HK-2 (cell line): ENCODE results near the gene NEUROD6.

Source experiments
- DNase-seq: peaks from one replicate; pipeline ENCODE4 v3.0.0-alpha.2; 2018; ENCODE audit not compliant: unreplicated experiment

Gene NEUROD6

DNA sequence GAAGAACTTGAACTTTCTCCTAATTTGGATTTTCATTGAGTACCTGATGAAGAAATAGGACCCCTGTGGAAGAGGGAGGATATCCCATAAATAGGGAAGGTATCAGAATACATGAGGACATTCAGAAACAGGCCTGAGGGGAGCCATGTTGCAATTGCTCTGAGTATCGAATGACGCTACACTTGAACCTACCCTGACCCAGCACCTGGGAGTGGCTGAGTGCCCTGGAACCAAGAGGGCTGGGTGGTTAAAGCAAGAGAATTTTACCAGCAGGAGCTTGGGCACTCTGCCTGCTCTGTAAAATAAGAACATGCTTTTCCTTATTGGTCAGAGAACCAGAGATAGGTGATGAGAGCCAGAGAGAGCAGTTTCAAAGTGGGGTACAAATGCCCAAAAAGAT lies 7.2 kb downstream of the NEUROD6 start:
- no peak for DNase-seq

DNA sequence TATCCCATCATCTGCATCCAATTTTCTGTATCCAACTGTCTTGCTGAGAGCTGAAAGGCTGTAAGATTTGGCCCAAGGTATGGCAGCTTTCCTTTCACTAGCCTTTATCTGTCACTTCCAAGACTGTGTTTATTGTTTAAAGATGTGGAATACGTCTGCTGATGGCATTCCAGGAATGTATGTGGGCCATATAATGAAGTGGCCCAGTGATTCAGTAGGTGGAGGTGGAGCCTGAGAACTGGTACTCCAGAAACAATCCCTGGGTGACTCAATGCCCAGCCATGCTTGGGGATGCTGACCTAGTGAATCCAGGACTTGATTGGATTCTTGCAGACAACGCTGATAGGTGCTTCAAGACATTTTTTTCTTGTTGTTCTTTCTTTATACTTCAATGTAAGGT lies 13.5 kb downstream of the NEUROD6 start:
- peak; percentile 27 for DNase-seq

DNA sequence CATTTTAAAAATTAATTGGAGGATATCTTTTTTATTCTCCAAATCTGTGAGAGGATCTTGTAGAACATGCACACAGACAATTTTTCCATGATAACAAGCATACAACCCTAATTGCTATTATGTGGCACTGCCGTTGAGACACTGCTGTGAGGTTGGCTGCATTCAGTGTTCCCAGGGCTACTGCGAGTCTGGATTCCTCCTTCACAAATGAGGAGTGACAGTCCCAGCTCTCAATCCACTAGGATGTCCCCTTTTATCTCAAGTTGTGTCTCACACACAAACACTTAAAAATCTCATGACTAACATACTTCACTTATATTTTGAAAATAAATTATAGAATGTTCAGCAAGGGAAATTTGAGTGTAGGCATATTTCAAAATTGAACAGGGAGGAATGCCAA lies 14.1 kb downstream of the NEUROD6 start:
- DNase-seq, result no peak

DNA sequence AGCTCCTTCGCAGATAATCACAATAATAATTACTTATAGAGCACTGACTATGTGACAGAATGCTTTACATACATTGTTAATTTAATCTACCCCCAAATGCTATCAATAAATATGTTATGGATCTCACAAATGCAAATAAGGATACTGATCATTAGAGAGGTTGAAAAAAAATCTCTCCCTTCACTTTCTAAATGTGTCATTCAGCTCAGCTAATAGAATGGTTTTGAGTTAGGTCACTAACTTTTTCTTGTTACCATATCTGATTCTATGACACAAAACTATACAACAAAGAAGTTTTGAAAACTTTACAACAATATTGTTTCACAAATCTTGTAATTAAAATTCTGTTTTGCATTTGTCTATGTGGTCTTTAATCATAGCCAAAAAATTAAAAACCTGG lies 17.4 kb downstream of the NEUROD6 start:
- no peak for DNase-seq

DNA sequence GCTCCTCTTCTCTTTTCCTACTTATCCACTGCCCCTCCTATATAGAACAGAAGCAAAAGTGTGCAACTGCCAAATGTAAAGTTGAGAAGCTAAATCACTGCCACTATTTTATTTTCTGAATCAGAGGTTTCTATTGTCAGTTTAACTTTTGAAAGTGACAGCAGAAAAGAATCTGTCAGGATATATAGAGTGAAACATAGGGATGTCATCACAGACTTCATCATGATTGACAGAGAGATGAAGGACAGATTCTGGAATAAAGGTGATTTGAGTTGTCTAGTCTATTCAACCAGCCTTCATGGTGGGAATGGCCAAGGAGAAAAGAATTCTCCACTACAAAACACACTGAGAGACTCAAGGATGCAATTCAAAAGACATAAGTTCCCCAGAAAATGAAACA lies 19.9 kb downstream of the NEUROD6 start:
- no peak for DNase-seq

DNA sequence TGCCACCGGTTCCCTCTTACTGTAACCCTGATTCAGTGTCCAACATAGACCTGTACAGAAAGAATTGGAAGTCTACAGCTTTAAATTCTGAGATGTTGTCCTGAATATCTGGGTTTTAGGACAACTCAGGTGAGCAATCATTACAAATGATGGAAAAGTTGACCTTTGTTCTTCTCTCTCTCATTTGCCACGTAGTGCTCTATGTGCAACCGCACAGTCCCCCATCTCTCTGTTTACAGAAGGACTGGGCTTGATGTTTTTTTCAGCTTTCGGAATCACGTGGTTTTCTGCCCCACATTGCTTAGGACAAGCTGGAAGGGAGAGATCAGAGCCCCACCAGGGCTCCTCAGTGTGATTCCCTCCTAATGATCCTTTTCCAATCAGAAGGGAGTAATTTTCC lies 22.2 kb downstream of the NEUROD6 start:
- no peak for DNase-seq

DNA sequence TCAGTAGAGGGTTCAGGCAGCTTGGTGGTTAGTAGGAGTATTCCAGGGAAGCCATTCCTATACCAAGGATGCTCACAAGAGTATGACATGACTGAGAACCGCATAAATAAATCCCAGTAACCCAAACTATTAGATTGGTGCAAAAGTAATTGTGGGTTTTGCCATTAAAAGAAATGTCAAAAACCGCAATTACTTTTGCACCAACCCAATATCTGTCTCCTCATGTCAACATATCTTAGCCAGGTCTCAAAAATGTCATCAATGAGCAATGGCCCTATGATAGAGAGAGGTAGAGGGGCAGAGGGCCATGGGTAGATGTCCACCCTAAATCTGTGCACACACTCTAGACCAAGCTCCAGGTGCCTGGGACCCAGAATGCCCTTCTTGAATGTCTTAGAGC lies 23.6 kb downstream of the NEUROD6 start:
- DNase-seq, result no peak

DNA sequence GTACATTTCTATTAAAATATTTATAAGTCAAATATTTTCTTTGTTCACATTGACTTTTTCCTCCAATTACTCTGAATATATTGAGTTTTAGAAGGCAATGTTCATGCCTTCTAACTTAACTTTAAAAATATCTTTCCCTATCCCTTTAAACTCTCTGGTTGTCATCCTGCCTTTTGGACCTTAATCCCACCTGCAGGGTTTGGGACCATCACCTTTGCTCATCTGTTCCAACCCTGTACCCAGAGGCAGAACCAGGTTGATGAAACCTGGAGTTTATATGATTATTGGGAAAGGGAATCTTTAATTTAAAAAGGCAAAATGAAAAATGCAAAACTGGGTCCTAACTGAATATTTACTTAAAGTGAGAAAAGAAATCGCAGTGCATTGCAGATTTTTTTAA lies 24.8 kb downstream of the NEUROD6 start:
- DNase-seq, result no peak

DNA sequence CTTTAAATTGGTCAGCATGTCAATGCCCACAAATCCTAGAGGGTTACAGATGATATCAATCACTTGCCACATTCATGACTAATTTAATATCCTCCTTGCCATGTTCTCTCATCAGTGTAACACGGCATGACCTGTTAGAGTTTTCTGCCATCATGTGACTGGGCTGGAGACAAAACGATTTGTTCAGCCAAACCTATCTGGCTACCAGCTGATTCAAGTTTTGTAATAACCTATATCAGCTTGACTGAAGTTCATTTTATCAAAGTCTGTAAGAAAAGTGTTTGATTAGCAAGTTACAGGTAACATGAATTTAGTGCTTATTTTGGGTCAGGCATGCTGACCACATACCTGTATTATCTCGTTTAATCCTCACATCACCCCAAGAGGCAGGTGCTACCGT lies 25.7 kb downstream of the NEUROD6 start:
- no peak for DNase-seq

DNA sequence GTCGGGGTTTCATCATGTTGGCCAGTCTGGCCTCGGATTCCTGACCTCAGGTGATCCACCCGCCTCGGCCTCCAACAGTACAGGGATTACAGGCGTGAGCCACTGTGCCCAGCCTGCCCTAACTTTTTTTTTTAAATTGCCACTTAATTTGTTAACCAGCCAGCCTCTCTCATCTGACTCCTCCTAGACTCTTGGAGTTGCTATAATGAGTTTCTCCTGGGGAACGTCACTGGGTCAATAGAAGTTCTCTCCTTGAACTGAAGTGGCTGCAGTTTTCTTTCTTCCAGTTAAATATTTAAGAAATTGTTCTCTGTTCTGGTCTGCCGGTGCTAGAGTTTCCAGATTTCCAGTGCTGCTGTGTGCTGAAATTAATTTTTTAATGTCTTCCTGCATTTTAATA lies 27.6 kb downstream of the NEUROD6 start:
- DNase-seq, result no peak

DNA sequence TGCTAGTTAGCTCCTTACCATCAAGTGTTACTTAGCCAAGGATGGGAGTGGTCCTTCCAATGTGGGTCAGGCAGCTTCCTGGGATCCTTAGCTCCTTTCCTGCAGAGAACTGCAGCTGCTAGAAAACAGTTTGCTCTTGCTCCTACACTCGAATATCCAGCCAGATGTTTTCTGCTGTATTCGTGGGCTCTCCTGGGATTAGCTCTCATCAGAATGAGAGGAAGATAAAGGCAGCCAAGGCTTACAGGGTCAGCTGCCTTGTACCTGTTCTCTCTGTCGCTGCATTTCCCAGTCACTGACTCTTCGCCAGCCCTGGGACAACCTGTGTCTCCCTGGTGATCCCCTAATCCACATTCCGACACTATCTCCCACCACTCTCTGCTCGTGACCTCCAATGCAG lies 29.0 kb downstream of the NEUROD6 start:
- DNase-seq, result no peak

DNA sequence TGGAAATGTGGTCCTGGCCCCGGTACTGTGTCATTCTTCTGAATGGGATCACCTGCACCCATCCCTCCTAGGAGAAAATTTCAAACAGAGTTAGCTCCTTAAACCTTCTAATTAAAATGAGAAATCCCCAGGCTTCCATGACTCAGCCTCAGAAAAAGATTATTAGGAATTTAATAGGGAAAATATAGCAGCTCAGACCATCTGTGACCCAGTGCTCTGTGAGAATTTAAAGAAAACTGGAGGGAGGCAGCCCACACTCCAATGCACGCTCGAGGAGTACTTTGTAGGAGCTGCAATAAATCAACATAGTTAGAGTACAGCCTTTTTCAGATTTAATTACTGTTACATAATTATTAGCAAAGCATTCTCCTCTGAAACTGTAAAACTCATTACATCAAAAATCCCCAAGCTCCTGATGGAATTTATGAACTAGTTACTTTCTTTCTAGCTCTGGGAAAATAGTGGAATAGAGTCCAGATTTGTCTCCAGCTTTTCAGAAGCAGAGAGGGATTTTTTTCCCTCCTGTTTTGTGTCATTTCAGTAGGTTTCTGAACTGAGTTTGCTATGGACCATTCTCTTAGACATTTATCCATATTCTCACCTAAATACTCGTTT lies 30.1 kb downstream of the NEUROD6 start:
- no peak for DNase-seq

DNA sequence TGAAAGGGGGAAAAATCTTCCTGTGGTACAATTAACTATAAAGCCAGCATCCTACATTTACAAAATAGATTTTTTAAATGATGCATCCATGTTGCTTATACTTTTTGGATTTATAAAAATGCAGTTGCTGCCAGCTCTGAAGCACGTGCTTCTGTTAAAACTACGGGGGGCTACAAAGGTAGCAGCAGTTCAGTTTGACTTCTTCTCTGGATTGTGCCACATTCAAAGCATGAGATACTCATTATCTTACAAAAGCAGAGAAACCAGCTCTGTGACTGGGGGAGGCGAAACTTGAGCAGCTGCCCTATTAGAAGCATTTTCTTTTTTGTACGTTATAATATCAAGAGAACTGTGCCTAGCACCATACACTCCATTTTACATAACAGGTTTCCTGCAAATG lies 31.1 kb downstream of the NEUROD6 start:
- no peak for DNase-seq

DNA sequence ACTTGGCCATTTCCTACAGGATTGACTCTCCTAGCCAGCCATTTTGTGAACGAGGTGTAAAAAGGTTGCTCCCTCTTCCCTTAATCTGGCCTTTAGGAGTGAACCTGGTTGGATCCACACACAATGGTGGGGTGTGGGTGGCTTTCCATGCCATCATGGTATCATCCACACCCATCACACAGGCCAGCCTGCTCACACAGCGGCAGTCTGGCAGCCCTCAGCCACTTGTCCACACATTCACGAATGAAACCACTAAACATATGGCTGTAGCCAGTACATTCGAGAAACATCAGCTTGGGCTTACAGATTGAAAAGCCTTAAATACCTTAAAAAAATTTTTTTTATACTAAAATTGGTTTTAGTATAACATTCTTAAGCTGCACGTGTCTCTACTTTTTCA lies 31.9 kb downstream of the NEUROD6 start:
- DNase-seq, result no peak

DNA sequence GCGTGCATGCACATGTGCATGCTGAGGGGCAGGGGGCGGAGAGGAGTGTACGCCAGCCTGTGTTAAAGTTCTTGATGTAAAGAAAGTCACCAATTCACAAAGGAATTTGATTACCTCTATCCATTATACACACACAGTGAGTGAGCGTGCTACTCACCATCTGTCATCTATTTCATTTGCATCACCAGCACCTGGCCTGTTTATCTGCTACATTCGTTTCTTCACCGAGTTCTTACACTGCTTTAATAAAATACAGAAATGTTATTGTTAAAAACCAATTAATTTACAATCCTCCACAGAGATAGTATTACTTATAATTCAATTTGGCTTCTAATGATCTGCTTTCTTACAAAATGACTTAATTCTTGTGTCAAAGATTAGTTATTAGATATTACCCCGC lies 32.6 kb downstream of the NEUROD6 start:
- DNase-seq, result no peak

DNA sequence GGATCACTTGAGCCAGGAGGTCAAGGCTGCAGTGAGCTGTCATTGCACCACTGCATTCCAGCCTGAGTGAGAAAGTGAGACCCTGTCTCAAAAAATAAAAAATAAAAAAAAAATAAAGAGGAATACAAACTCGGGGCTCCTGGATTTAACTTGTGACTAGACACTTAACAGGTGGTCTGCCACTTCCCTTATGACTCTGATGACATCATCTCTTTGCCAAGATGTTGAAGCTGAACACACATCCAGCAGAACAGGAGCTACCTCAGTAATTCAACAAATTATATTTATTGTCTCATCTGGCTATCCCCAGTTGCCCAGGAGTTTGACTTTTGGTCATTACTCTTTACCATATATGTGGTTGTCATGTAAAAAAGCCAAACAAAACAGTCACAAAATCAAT lies 35.3 kb downstream of the NEUROD6 start:
- no peak for DNase-seq

DNA sequence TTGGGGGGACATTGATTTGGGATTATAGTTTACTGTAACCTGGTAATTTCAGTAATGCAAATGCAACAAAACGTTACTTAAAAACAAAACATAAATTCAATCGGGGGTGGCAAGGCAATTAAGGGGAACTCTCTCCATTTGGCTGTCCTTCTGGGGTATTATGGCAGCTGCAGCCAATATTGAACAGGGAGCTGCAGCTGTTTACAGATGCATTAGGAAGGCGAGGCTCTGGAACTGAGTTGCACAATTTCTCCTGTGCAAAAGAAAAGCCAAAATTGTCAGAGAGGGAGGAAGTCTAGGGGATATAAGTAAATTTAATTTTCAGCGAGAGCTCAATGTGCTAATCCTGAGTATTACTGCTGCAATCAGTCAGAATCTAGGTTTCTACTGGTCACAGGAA lies 36.1 kb downstream of the NEUROD6 start:
- DNase-seq, result no peak

DNA sequence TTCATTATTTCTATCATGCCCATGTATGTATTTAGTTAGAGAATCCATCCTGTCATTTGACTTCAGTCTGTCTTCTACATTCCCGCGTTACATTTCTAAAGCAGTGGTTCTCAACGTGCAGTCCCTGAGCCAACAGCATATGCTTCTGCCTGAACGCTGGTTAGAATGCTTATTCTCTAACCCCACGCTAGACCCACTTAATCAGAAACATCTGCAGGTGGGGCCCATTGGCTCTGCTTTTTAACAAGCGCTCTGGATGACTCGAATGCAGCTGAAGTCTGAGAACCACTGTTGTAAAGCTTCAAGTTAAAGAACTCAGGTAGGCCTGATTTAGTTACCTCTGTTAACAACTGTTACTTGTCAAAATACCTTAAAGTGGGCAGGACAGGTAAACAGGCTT lies 38.2 kb downstream of the NEUROD6 start:
- no peak for DNase-seq

DNA sequence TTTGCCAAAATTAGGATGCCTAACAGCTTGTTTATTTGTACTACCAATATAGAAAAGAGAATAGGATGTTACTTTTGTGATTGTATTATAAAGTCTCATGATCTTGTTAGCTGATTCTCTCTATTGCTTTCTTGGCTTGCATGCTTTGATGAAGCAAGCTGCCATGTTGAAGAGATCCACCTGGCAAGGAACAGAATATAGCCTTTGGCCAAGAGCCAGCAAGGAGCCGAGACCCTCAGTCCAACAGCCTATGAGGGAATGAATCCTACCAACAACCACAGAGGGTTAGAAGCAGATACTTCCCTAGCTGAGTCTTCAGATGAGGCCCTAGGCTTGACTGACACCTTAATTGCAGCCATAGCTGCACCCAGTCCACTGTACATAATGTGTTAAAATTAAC lies 41.2 kb downstream of the NEUROD6 start:
- DNase-seq, result no peak

DNA sequence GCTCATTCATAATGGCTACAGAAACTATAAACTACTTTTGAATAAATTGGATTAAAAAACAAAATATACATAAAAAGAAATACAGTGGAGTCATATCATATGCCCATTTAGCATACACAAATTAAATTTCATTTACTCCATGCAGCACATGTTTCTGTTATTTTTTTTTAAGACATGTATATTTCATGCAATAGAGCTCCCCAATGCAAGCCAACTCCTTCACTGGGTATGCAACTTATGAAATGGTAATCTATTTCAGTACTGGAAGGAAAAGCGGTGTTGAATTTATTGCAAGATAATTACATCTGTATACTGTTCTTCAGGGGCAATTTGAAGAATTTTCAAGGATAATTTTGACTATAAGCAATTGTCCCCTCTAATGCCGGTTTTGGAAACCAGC lies 49.9 kb downstream of the NEUROD6 start:
- no peak for DNase-seq
